HG03095 (cell line): ENCODE measurements around the gene MCAT.
"Not testable (repeated sequence)": the region's sequence is repeated elsewhere in the genome, so short reads cannot be mapped to it uniquely, and the experiment has no call there.

Experiments used
- ATAC-seq: cut with Tn5 transposase; IDR thresholded peaks from one replicate; pipeline ENCODE4 v1.9.1; 2021; ENCODE audit warnings: moderate library complexity; ENCODE audit not compliant: unreplicated experiment

The MCAT gene

DNA sequence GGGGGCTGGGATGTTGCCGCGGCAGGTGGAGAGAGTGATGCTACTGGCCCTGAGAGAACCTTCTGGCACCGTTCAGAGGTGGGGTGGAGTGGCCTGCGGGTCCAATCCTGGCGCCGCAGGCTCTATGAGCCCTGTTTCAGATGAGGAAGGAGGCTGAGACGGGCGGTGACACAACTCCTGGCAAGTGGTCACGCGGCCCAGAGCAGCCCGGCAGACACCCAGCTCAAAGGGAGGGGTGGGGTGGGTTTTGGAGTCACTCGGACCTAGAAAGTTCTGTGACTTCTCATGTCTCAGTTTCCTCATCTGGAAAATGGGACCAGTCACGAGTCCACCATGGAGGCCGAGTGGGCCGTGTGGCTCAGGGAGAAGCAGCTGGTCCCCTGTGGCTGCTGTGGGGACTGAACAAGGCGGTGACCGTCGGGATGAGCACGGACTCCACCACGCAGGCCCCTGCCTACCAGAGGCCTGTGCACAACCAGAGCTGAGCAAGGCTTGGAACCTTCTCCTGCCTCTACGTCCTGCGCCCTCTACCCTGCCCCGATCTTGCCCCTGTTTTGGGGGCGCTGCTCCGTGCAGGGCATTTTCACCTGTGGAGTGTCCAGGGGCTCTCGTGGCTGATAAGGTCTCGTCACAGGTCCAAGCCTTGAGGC lies 11.8 kb upstream of the MCAT start:
- no peak for ATAC-seq

DNA sequence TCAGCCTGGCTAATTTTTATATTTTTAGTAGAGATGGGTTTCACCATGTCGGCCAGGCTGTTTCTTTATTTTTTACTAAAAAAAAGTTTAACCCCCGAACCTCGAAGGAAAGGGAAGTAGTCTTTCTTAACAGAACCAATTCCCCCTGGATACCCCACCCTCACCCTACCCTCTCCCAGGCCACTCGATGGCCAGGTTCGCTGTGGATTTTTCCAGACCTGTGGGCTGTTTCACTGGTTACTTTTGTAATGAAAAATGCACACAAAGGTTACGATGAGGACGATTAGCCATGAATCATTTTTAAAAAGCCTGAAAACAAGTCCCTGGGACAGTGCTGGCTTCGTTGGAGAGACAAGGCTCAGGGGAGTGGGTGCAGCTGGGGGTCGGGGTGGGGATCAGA lies 10.7 kb upstream of the MCAT start:
- no peak for ATAC-seq

DNA sequence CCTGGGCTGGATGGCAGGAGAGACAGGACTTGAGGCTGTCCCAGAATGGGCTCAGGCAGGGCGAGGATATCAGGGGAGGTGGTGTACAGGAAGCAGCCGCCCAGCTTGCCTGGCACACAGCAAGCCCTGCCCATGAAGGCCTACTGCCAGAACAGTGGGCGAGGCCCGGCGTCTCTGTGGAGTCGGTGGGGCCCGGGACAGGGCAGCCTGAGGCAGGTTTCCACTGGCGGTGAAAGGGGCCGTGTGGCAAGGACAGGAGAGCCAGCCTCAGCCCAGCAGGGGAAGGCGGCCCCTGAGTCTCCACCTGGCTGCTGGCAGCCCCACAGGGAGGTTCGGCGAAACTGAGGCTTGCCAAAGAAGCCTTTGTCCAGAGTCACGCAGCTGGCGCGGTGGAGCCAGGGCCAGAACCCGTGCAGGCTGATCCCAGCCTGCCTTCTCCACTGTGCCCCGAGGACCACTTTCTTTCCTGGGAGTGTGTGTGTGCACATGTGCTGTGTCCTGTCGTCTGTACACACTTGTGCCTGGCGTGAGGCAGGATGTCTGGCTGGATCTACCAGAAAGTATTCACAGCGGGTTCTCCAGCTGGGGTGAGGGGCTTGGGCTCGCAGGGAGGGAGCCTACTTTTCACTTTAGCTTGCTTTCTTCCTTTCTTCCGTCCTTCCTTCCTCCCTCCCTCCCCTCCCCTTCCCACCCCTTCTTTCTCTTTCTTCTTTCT lies 9.3 kb upstream of the MCAT start:
- no peak for ATAC-seq

DNA sequence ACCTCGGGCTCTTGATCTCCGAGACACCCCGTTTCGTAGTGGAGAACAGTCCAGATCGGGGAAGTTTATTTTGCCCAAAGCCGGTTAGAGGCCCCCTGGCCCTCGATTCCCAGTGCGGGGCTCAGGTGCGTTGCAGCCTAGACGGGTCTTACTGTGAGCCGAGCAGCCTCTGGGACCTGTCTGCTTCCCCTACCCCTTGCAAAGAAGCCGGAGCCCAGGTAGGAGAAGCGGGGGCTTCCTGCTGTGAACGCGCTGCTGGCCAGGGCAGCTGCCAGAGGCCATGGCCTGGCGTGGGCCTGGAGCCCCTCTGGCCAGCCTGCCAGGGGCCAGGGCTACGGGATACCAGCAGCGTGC lies 8.8 kb upstream of the MCAT start:
- ATAC-seq = no peak

DNA sequence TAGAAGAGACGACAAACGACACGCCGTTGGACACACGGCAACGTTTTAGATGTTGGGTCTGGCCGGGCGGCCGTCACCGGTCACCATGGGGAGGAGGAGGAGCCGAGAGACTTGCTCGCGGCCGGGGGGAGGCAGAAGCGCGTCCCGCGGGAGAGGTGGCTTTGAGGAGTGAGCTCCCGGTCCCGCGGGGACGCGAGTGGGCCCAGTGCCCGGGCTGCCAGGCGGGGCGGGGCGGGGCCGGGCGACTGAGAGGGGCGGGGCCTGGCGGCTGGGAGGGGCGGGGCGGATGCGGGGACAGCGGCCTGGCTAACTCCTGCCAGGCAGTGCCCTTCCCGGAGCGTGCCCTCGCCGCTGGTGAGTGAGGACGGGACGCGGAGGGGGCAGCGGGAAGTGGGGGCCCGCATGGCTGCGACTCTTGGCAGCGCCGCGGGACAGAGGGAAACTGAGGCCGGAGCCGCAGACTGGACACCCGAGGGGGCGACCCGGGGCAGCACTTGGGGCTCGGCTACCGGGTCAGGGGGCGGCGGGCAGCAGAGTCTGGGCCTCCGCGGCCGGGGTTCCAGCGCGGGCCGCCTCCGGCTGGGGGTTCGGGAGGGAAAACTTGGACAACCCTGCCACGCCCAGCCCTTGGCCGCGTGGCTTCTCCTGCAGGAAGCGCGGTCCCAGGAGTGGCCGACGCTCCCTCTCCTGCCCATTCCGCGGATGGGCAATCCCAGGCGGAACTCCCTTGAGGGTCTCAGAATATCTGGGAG lies 8.2 kb upstream of the MCAT start, which contains the start of gene TSPO:
Gene TSPO, plus strand, starts transcription at position 309 of the 752 bp plus-strand sequence. CDS start 7,680 bp downstream, outside the sequence.
- ATAC-seq = no peak

DNA sequence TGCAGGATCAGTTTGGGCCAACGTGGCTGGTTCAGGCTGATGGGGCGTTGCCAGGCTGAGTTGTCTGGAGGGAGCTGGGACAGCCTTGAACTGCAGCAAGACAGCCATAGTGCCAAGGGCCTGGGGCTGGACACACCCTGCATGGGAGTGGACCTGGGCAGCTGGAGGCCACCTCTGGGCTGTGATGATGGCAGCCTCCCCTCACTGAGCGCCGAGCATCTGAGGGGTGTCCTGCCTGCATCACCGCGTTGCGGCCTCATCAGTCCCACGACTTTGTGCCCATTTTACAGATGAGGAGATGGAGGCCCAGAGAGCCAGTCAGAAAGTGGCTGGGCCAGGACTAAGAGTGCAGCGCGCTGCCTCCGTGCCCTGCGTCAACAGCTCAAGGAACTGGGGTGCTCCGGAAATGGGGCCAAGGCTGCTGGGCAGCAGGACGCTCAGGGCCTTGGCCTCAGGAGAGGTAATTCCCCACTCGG lies 7.6 kb upstream of the MCAT start:
- no peak for ATAC-seq

DNA sequence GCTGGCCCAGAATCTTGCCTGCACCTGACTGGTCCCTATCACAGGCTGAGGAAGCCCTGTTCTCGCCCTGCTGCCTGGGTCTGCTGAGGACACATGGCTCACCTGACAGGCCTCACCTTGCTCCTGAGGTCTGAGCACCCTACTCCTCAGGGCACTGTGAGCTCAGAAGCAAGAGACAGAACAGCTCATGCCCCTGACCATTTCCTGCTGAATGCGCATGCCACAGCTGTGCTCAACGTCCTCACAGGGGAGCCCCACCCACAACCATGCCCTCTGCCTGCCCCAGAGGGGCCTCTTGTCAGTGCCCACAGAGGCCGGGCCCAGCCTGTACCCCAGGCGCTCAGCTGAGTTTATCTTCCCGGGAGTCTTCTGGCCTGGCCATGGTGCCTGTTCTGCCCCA lies 5.4 kb upstream of the MCAT start:
- no peak for ATAC-seq

DNA sequence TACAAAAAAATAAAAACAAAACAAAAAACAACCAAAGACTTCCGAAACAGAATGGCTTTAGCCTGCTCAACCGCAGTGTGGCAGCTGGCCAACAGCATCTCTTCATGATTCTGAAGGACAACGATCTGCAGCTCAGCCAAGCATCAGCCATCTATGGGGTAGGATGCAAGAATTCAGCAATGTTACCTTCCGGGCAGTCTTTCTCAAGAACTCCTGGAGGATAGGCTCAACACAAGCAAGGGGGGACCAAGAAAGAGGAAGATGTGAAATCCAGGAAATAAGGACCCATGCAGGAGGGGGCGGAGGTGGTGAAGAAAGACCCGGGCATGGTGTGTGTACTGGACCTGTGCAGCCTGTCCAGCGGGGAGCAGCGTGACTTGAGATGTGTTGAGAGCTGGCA lies 4.6 kb upstream of the MCAT start:
- no peak for ATAC-seq

DNA sequence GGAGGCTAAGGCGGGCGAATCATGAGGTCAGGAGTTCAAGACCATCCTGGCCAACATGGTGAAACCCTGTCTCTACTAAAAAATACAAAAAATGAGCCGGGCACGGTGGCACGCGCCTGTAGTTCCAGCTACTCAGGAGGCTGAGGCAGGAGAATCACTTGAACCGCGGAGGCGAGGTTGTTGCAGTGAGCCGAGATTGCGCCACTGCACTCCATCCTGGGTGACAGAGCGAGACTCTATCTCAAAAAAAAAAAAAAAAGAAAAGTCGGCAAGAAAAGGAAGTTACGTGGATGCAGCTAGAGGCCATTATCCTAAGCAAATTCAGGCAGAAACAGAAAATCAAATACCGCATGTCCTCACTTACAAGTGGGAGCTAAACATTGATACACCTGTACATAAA lies 3.1 kb upstream of the MCAT start:
- ATAC-seq = not testable (repeated sequence)

DNA sequence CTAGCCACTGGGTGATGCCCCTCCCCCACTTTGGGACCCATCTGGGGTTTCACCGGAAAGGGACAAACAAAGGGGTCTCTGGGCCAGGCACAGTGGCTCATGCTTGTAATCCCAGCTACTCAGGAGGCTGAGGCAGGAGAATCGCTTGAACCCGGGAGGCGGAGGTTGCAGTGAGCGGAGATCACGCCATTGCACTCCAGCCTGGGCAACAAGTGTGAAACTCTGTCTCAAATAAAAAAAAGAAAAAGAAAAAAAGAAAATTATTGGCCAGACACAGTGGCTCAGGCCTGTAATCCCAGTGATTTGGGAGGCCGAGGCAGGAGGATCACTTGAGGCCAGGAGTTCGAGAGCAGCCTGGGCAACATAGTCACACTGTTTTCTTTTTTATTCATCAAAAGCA lies 2.2 kb upstream of the MCAT start:
- ATAC-seq = not testable (repeated sequence)

DNA sequence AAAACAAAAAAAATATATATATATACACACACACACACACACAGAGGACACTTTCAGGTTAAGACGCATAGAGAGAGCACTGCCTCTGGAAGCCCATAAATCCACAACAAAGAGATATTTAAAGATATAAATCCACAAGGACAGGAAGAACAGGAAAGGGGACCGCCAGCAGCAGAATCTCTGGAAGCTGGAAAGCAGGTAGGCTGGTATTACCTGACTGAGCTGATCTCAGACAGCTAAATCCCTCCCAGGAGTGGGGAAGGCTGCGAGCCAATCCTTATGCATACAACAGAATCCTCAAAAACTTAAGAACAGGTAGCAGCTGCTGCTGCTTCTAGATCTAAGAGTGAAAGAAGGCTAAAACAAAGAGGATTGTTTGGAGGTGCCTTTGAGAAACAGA lies 1.8 kb upstream of the MCAT start:
- ATAC-seq = no peak

DNA sequence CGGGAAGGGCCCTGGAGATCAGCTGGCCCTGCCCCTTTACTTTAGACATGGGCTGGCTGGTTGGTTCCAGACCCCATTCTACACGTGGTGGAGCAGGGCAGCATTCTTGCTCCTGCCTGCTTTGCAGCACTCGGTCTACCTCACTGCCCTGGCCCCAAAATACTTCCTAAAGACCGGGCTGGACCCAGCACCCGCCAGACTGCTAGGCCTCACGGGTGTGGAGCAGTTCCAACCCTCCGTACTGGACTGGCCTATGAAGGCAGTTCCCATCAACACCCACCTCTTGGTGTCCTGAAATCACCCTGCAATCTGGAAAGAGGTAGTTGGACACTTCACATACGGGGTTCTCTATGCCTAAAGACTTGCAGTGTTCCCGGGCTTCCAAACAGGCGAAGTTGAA lies 6.4 kb downstream of the MCAT start:
- no peak for ATAC-seq

DNA sequence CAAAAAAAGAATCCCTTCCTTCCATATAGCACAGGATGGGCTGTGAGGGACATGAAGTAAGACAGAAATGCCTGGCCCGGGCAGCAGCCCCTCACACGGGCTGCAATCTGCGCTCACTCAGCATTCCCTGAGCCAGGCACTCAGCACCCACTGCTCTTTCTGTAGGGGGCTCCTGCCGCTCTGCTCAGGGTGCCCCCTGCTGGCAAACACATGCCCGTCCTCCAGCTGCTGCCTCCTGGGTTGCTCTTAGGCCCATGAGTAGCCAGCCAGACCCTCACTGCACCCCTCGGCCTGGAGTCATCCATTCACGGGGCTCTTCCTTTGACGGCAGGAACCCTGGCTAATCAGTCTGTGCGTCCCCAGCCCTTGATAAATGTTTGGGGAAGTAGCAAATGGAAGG lies 6.9 kb downstream of the MCAT start:
- ATAC-seq = no peak

DNA sequence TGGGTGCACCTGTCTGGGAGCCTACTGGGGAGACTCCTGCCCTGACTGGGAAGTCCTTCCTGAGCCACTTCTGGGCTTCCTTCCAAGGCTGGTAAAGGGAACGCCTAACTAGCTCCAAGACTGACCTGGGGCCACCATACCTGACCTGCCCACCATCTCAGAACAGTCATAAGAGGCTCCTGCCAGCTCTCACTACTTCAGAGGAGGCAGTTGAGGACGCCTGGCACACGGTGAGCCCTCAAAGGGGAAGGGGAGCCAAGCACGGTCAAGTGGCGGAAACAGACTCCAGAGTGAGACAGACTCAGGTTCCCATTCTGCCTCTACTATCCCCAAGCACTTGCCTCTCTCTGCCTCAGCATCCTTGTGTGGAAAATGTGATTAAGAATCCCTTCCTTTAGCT lies 7.6 kb downstream of the MCAT start:
- ATAC-seq = no peak

DNA sequence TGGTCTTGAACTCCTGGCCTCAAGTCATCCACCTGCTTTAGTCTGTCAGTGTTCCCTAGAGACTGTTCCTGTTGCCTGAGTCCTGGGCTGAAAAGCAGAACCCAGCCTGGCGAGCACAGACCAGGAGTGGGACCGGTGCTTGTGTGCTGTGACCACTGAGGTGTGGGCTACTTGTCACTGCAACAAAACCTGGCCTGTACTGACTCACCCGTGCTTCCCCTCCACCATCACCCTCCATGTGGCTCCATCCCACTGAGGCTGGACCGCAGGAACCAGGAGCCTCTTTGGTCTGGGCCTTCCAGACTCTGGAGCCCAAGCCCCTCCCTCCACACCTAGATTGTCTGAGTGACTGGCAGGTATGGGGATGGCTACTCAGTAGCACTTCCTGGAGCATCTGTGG lies 8.6 kb downstream of the MCAT start:
- ATAC-seq = no peak

DNA sequence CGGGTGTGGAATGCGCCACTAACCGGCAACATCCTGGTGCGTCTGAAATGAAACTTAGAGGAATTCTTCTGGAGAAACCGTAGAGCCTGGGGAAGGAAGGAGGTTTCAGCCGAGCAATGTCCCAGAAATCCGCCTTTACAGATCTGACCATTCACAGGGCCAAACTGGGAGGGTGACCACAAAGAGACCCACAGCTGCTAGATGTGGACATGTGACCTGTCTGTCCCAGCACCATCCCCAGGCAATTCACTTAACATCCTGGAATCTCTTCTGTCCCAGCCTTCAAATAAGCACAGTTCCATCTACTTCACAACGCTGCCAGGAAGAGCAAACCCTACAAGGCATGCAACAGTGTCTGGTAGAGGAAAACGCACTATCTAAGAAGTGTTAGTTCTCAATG lies 9.8 kb downstream of the MCAT start:
- no peak for ATAC-seq

DNA sequence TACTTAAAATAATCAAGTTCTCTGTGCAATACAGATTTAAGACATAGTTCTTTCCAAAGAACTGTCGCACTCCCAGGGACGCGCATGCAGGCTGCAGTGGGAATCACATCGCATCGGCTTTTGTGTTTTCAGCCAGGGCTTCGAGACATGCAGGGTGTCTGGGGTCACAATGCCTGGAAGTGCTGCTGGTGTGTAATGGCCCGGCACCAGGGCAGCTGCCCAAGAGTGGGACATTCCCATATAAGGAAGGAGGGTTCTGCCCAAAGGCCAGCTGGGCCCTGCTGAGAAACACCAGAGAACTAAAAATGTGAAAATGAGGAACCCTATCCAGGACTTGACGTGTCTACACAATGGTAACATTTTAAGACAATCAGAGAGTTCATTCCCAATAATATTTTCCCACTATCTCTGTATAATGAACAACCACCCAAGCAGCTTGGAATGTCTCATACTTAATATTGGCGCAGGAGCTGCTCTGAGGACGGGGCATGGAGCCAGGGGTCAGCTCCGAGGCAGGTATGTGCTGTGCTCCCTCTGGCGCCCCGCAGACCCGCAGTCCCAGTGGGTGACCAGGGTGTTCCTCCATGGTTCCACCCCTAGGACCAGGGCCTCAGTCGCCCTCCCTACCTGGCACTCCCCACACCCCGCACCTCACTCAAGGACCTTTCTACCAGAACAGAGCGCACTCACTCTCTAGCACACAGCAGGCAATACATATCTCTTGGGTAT lies 11.3 kb downstream of the MCAT start:
- no peak for ATAC-seq

DNA sequence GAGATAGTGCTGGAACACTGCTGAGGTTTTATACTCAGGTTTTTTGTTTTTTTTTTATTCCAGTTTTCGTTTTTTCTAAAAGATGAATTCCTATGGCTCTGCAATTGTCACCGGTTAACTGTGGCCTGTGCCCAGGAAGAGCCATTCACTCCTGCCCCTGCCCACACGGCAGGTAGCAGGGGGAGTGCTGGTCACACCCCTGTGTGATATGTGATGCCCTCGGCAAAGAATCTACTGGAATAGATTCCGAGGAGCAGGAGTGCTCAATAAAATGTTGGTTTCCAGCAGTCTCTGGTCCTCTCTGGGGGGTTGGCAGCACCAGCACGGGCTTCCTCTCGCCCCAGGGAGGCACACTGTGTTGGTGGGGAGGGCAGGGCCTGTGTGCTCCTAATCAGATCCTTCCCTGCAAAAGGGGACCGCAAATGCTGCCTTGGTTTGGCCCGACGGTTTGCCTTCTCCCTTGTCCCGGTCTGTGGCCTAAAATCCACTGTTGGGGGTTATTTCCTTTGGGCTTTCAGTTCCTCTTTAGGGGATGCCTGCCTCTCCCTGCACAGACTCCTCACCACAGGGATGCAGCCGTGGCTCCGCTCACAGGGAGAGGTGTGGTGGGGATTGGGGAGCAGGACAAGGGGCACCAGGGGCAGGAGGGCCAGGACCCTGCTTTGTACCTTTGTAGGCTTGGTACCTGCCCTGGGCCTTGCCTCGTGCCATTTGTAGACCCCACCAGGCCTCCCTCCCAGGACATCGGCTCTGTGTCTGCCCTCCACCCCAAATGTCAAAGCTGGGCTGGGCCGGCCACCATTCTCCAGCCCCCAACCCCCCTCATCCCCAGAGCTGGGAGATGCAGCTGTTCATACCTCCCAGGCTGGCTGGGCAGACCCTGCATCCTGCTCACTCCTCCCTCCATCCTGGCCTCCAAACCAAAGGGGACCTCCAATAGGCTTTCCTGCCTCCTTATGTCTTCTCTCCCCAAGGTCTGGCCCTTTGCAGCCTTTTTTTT lies 13.5 kb downstream of the MCAT start:
- ATAC-seq = no peak

DNA sequence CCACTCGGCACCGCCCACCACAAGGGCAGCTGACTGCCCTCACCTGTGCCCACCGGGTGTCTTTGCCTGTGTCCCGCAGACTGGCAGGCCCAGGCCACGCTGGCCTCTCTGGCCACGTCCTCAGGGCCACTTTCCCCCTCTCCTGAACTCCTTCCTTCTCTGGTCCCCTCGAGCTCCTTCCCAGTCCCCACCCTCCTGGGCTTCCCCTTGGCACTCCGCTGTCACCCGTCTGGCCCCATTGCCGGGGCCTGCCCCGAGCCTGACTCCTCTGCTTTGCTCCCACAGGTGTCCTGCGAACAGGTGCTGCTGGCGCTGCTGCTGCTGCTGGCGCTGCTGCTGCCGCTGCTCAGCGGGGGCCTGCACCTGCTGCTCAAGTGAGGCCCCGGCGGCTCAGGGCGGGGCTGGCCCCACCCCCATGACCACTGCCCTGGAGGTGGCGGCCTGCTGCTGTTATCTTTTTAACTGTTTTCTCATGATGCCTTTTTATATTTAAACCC lies 14.2 kb downstream of the MCAT start:
- no peak for ATAC-seq

DNA sequence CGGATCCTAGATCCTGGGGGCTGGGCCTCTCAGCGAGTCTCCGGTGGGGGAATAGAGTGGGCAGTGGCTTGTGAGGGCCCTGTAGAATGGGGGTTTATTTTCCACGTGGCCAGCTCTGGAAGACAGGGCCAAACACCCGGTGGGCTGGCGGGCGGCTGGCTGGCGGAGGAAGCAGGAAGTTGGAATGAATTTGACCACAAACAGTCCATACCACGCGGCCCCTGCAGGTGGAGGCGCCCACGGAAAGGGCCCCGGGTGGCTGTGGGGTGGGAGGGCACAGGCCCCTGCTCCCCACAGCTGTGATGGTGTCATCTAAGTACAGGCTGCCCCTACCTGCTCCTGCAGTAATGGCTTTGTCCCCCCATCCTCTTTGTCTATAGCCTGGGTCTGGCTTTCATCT lies 15.1 kb downstream of the MCAT start:
- ATAC-seq = no peak
